Measurements from ENCODE around the gene PTPN21. TPM values are rescaled to one million over a fixed set of nuclear protein-coding genes. Genes with fewer than 3 reads are reported as not detected.

The PTPN21 gene
- total and polyA plus RNA-seq, 2 donors from 2014 or later, result 5.3 to 23.2 TPM

DNA sequence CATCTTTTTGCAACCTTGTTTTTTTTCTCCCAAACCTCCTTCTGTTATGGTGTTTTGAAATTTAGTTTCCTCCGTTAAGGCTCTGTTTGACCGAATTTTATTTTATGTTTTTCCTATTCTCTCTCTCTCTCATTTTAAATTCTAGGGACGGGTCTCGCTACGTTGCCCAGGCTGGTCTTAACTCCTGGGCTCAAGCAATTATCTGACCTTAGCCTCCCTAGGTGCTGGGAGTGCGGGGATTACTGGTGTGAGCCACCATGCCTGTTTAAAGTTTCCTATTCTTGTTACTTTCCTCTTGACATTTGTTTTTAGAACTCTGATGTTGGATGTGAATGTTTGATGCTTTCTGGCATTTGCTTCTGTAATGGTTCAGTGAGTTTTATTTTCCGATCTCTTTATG is 9.0 kb upstream of the PTPN21 start:
- Histone ChIP-seq H3K4me3 (ENCODE audit: low read length in 3 of 3) (peak overlapping the region; percentile 62 to 92 (median 85)), H3K36me3 (ENCODE audit: control insufficient read depth in 2 of 3, insufficient read depth in 3 of 3, low read length in 3 of 3) (peaks cover 2 to 12% (median 3%) of the 10 kb centered on the region in 3 donors), H3K27ac (ENCODE audit: low read depth in 2 of 2, low read length in 2 of 2) (no peak overlapping the region), H3K27me3 (ENCODE audit: control insufficient read depth, insufficient read depth, low read length) (no peaks in the 10 kb centered on the region), H3K9me3 (ENCODE audit: control insufficient read depth in 2 of 3, insufficient read depth in 1 of 3, low read length in 3 of 3) (no peaks in the 10 kb centered on the region), H3K4me1 (ENCODE audit: control insufficient read depth in 2 of 3, insufficient read depth in 2 of 3, low read depth in 1 of 3, low read length in 3 of 3) (peaks cover 0 to 11% (median 6%) of the 10 kb centered on the region in 3 donors), H3K9ac (ENCODE audit: low read length in 3 of 3) (peak overlapping the region; percentile 33 to 86 (median 68))
- intact Hi-C loops (cut with DNase I), result no loop called here
- FAIRE-seq (no peak), DNase-seq (no peak)
- TF ChIP-seq, protein P1, sequence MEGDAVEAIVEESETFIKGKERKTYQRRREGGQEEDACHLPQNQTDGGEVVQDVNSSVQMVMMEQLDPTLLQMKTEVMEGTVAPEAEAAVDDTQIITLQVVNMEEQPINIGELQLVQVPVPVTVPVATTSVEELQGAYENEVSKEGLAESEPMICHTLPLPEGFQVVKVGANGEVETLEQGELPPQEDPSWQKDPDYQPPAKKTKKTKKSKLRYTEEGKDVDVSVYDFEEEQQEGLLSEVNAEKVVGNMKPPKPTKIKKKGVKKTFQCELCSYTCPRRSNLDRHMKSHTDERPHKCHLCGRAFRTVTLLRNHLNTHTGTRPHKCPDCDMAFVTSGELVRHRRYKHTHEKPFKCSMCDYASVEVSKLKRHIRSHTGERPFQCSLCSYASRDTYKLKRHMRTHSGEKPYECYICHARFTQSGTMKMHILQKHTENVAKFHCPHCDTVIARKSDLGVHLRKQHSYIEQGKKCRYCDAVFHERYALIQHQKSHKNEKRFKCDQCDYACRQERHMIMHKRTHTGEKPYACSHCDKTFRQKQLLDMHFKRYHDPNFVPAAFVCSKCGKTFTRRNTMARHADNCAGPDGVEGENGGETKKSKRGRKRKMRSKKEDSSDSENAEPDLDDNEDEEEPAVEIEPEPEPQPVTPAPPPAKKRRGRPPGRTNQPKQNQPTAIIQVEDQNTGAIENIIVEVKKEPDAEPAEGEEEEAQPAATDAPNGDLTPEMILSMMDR (IDR thresholded peaks at IDR 0.05; ENCODE audit: borderline replicate concordance, extremely low read depth, insufficient read depth), result no peak

DNA sequence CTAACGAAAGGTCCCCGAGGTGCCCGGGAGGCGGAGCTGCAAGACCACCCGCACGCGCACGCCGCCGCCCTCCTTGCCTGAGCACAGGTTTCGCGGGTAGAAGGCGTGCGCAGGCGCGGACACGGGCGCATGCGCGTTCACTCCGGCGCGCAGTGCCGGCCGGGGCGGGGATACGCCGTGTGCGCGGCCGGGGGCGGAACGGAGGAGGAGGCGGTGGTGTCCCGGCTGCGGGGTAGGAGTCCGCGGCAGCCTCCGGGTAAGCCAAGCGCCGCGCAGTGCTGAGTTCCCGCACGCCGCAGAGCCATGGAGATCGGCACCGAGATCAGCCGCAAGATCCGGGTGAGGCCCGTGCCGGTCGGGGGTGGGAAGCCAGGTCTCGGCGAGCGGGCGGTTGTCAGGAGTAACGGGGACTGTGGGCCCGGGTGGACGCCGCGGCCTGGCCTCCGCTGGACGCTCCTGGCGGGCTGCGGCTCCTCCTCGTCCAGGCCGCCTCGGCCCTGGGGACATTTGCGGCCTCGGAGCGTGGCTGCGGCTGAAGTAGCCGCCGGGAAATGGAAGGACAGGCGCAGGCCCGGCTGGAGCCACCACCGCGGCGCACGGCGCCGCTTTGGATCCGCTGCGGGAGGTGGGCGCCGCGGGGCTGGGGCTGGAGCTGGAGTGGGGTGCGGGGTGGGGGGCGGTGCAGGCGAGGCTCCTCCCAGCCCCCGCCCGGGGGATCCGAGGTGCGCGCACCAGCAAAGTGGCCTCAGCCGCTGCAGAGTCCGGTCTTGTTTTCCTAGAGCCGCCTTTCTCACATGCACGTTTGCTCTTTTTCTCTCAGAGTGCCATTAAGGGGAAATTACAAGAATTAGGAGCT is 8.3 kb upstream of the PTPN21 start, which contains the start of gene ZC3H14:
Gene ZC3H14, plus strand, starts transcription at position 207 of the 856 bp plus-strand sequence. Its CDS starts 97 bp downstream, at position 304.
- H3K36me3 ChIP-seq (ENCODE audit: control insufficient read depth in 2 of 3, insufficient read depth in 3 of 3, low read length in 3 of 3), result peaks cover 0 to 5% (median 0%) of the 10 kb centered on the region in 3 donors
- H3K27me3 ChIP-seq (ENCODE audit: control insufficient read depth, insufficient read depth, low read length), result no peaks in the 10 kb centered on the region
- DNase-seq (peak; percentile 92 to 97 (median 95)), FAIRE-seq (no peak)
- TF ChIP-seq, protein P1 (IDR thresholded peaks at IDR 0.05; ENCODE audit: borderline replicate concordance, extremely low read depth, insufficient read depth), result no peak
- H3K4me1 ChIP-seq (ENCODE audit: control insufficient read depth in 2 of 3, insufficient read depth in 2 of 3, low read depth in 1 of 3, low read length in 3 of 3), result peaks cover 0 to 11% (median 6%) of the 10 kb centered on the region in 3 donors
- no peaks in the 10 kb centered on the region for H3K9me3 ChIP-seq (ENCODE audit: control insufficient read depth in 2 of 3, insufficient read depth in 1 of 3, low read length in 3 of 3)
- intact Hi-C loops (cut with DNase I), result no loop called here
- peak within 1 kb of the TSS; percentile 62 to 92 (median 85) for H3K4me3 ChIP-seq (ENCODE audit: low read length in 3 of 3)
- peak within 1 kb of the TSS; percentile 85 to 89 for H3K27ac ChIP-seq (ENCODE audit: low read depth in 2 of 2, low read length in 2 of 2)
- peak within 1 kb of the TSS; percentile 68 to 86 (median 83) for H3K9ac ChIP-seq (ENCODE audit: low read length in 3 of 3)

GRCh38 chr14:88562532-88562830 is 7.7 kb upstream of the PTPN21 start:
- DNase-seq, result no peak
- no peak for FAIRE-seq
- peak overlapping the region; percentile 2 to 48 (median 5) for H3K9ac ChIP-seq (ENCODE audit: low read length in 3 of 3)
- H3K9me3 ChIP-seq (ENCODE audit: control insufficient read depth in 2 of 3, insufficient read depth in 1 of 3, low read length in 3 of 3), result no peaks in the 10 kb centered on the region
- no peaks in the 10 kb centered on the region for H3K36me3 ChIP-seq (ENCODE audit: control insufficient read depth in 2 of 3, insufficient read depth in 3 of 3, low read length in 3 of 3)
- peak overlapping the region; percentile 85 to 89 for H3K27ac ChIP-seq (ENCODE audit: low read depth in 2 of 2, low read length in 2 of 2)
- TF ChIP-seq, protein P1 (IDR thresholded peaks at IDR 0.05; ENCODE audit: borderline replicate concordance, extremely low read depth, insufficient read depth), result no peak
- peaks cover 0 to 11% (median 6%) of the 10 kb centered on the region in 3 donors for H3K4me1 ChIP-seq (ENCODE audit: control insufficient read depth in 2 of 3, insufficient read depth in 2 of 3, low read depth in 1 of 3, low read length in 3 of 3)
- intact Hi-C loops (cut with DNase I), result no loop called here
- peak overlapping the region; percentile 59 to 85 (median 62) for H3K4me3 ChIP-seq (ENCODE audit: low read length in 3 of 3)
- H3K27me3 ChIP-seq (ENCODE audit: control insufficient read depth, insufficient read depth, low read length), result no peaks in the 10 kb centered on the region

Data from kidney (tissue), 14 donors.